ENCODE measurements around the gene CD151. TPM values are rescaled to one million over a fixed set of nuclear protein-coding genes. Genes with fewer than 3 reads are reported as not detected.

CD151 gene
- total RNA-seq = 224 and 544 TPM in 2 replicates

DNA sequence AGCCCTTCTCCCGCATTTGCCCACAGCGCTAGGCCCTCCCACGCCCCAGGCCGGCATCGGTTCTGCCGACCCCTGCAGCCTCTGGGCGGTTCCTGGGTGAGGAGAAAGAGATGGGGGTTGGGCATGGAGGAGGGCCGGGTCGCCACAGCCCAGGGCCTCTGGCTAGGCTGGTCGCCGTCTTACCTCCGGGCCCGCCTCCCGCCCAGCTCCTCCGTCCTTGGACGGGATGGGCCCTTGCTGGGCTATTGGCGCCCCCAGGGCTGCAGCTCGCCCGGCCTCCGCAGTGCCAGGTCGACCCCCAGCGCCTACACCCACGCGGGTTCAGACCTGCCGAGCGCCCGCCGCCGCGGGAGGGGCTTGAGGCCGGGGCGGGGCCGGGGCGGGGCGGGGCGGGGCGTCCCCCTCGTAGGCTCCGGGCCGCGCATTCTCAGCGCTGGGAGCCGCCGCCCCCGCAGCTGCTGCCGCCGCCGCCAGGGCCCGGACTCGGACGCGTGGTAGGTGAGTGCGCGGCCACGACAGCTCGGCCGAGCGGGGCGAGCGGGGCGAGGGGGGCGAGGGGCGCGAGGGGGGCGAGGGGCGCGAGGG is at the start of gene CD151:
TSS of gene CD151 (plus strand) at position 424 of the 585 bp plus-strand sequence. CDS start 3,118 bp downstream, outside the sequence.

DNA sequence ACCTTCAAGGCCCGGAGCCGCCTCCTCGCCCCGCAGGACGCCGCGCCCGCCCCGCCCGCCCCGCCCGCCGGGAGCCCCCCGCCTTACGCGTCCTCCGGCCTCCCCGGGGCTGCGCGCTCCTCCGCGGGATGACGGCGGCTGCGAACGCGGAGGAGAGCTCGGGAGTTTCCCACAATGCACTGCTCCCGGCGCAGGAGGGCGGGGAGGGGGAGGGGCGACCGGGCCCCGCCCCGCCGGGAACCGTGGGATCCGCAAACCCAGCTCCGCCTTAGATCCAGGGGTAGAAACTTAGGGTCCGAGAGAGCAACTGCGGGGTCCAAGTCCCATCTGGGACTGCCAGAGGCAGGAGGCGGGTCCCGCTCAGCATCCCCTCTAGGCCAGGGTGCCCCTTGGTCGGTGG is 42.8 kb upstream of the CD151 start, which contains the start of gene CEND1:
TSS of gene CEND1 (minus strand) at position 148 of the 400 bp plus-strand sequence. CDS start 1,514 bp downstream, outside the sequence.

DNA sequence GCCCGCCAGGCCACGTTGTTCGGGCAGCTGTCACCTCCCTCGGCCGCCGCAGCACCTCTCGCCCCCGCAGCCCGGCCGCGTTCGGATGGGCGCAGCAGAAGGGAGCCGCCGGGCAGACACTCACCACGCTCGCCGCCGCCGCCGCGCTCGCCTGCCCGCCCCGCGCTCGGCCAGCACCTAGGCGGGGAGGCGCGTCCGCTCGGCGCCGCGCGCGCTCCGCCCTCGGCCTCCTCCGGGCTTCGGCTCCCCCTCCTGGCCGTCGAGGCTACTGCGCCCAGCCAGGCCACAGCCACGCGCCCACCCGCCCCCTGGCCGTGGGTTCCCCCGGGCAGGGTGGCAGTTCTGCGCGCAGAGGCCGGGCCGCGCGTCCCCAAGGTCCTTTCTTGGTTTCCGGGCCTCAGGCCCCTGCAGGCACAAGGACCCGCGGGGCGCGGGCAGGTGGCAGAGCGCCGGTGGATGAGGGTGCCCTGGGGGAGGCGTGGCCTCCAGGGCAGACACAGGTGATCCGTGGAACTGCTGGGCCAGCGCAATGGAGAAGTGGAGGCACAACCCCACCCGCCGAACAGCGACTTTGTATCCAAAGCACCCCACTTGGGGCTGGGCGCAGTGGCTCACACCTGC is 34.5 kb upstream of the CD151 start, which contains the start of gene SLC25A22:
TSS of gene SLC25A22 (minus strand) at position 189 of the 621 bp plus-strand sequence. CDS start 3,275 bp downstream, outside the sequence.

DNA sequence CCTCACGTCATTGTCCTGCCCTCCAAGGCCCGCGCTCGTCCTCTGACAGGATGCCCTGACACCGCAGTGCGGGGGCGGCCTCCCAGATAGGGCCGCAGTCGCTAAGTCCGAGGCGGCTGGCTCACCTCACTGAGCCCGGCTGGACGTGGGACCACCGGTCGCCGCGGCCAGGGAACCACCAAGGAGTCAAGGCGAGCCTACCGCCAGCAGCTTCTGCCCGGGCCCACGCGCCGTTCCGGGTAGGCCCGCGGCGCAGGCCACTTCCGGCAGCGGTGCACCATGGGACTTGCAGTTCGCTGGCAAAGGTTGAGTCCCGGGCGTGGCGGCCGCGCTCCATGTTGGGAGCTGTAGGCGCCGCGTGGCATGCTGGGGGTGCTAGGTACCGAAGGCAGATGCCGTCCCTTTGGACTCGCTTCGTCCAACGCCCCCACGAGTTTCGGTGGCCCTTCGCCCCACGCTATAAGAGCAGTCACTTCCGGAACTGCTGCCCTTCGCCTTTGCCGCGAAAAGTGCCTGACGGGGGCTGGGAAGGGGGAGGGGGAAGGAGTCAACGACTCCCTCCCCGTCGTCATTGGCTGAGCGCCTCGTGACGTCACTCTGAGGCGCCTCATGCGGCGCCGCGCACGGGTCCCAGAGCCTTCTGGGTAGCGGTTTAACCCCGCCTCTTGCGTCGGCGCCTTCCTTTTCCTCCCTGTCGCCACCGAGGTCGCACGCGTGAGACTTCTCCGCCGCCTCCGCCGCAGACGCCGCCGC is 23.3 kb upstream of the CD151 start, which contains the start of gene RPLP2:
TSS of gene RPLP2 (plus strand) at position 681 of the 753 bp plus-strand sequence. CDS start 268 bp downstream, outside the sequence.

DNA sequence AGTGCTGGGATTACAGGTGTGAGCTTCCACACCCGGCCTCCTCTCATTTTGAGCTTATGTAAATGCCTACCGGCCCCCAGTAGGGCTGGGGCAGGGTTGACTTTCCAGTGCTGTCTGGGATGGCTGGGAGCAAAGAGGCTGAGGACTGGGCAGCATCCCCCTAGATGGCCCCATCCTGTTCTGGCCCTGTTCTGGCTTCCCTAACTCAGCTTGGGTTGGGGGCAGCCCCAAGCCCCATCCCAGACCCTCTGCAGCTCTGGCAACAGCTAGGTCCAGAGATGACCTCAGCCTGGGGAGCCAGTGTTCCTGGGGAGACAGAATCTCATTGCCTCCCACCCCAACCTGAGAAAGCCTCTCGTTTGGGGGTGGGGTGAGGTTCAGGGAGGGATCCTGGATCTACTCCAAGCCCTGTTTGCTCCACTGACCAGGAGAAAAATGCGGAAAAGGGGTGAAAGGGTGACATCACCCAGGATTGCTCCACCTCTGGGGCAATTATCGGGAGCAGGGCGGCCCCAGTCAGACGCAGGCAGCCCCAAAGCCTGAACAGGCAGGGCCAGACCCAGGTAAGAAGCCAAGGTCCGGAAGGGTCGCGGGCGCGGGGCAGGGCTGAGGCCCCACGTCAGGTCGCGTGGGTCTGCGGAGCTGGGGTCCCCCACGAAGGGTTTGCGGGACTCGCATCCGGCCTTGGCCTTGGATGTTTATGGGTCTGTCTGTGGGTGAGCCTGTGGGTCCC is 14.2 kb upstream of the CD151 start, which contains the start of gene PNPLA2:
TSS of gene PNPLA2 (plus strand) at position 519 of the 733 bp plus-strand sequence. CDS start 805 bp downstream, outside the sequence.

DNA sequence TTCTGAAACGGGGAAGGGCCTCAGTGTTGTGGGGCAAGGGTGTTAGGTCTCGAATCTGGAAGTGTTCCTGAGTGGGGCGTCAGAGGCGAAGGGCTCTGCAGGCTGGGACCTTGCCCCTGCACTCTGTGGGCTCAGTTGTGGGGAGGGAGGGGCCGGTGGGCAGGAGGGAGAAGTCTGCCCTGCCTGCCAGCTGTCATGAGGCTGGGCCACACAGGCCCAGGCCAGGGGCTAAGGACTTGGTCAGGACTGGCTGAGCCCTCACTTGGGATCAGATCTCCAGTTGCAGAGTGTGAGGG is 4.9 kb upstream of the CD151 start, which contains the start of gene CRACR2B:
TSS of gene CRACR2B (plus strand) at position 23 of the 296 bp plus-strand sequence. CDS start 689 bp downstream, outside the sequence.

DNA sequence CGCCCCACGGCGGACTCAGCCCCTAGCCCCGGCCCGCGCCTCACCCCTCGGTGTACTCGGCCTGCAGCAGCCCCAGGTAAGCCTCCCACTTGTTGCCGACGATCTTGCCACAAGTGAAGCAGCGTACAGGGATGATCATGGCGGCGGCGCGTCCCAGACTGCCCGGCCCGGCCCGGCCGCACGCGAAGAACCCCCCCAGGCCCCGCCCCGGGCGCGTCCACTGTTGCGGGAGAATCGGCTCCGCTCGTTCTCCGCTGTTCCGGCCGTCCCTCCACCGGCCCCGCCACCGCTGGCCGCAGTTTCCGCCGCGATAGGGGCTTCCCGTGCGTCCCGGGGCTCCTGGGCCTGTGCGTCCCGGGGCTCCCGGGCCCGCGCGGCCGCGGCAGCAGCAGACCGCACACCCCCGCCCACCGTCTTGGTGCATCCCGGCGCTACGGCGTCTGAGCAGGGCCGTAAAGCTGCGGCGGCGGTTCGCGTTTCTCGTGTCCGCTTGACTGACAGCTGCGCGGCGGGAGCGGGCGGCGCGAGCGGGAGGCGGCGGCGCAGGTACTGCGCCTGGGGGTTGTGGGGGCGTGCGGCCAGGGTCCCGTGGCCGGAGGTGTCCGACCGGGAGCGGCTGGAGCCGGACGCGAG is 9.7 kb downstream of the CD151 start, which contains the start of the genes POLR2L and TSPAN4:
TSS of gene POLR2L (minus strand) at position 160 of the 633 bp plus-strand sequence. CDS start at position 139, 21 bp downstream.
TSS of gene TSPAN4 (plus strand) at position 483 of the 633 bp plus-strand sequence. CDS start 7,453 bp downstream, outside the sequence.

Other genes starting within 250 kb of the CD151 start
- 13.3 and 28.1 TPM in 2 replicates for gene IRF7, start 217.0 kb upstream of the CD151 start, total RNA-seq
- 0.26 TPM in 1 of 2 replicates, not detected in the other for gene CDHR5, start 208.0 kb upstream of the CD151 start, total RNA-seq
- not detected in 2 replicates for gene SCT, start 205.8 kb upstream of the CD151 start, total RNA-seq
- not detected in 2 replicates for gene DRD4, start 195.7 kb upstream of the CD151 start, total RNA-seq
- gene DEAF1, start 137.7 kb upstream of the CD151 start, total RNA-seq = 21.5 and 33.3 TPM in 2 replicates
- gene TMEM80, start 137.1 kb upstream of the CD151 start, total RNA-seq = 12.5 and 63.3 TPM in 2 replicates
- 17.9 and 20.8 TPM in 2 replicates for gene EPS8L2, start 126.7 kb upstream of the CD151 start, total RNA-seq
- 172 and 222 TPM in 2 replicates for gene TALDO1, start 85.5 kb upstream of the CD151 start, total RNA-seq
- gene GATD1, start 55.5 kb upstream of the CD151 start, total RNA-seq = 15.1 and 24.4 TPM in 2 replicates
- 2.2 and 3.8 TPM in 2 replicates for gene CEND1, start 42.9 kb upstream of the CD151 start, total RNA-seq
- gene SLC25A22, start 34.7 kb upstream of the CD151 start, total RNA-seq = 9.7 and 14.5 TPM in 2 replicates
- gene PIDD1, start 27.7 kb upstream of the CD151 start, total RNA-seq = 13.7 and 27.5 TPM in 2 replicates
- 326 and 769 TPM in 2 replicates for gene RPLP2, start 23.0 kb upstream of the CD151 start, total RNA-seq
- 16.7 and 39.5 TPM in 2 replicates for gene PNPLA2, start 14.0 kb upstream of the CD151 start, total RNA-seq
- gene CRACR2B, start 5.0 kb upstream of the CD151 start, total RNA-seq = 1.2 and 1.8 TPM in 2 replicates
- gene POLR2L, start 9.6 kb downstream of the CD151 start, total RNA-seq = 72.8 and 124 TPM in 2 replicates
- 170 and 176 TPM in 2 replicates for gene TSPAN4, start 9.9 kb downstream of the CD151 start, total RNA-seq
- gene CHID1, start 77.9 kb downstream of the CD151 start, total RNA-seq = 131 and 209 TPM in 2 replicates
- gene AP2A2, start 92.9 kb downstream of the CD151 start, total RNA-seq = 40.6 and 42.7 TPM in 2 replicates
- not detected in 2 replicates for gene MUC6, start 203.8 kb downstream of the CD151 start, total RNA-seq
- not detected in 2 replicates for gene MUC2, start 241.9 kb downstream of the CD151 start, total RNA-seq

Measured in epithelial cell of alveolus of lung (primary cell).